GM12874 (cell line): Measurements from ENCODE around the gene DFFB.
A peak's percentile ranks its signal among the peaks of the same experiment; 100 is the strongest.

Experiments used
- TF ChIP-seq, protein P1 (sequence below): IDR thresholded peaks from 2 replicates; pipeline ENCODE4 v1.5.1; 2011; ENCODE audit warnings: low read depth, mild to moderate bottlenecking, control low read depth, low read length, moderate library complexity; ENCODE audit not compliant: insufficient read depth

Gene DFFB

GRCh38 chr1:3903141-3904005 lies 46.1 kb downstream of the DFFB start:
- TF ChIP-seq, protein P1, sequence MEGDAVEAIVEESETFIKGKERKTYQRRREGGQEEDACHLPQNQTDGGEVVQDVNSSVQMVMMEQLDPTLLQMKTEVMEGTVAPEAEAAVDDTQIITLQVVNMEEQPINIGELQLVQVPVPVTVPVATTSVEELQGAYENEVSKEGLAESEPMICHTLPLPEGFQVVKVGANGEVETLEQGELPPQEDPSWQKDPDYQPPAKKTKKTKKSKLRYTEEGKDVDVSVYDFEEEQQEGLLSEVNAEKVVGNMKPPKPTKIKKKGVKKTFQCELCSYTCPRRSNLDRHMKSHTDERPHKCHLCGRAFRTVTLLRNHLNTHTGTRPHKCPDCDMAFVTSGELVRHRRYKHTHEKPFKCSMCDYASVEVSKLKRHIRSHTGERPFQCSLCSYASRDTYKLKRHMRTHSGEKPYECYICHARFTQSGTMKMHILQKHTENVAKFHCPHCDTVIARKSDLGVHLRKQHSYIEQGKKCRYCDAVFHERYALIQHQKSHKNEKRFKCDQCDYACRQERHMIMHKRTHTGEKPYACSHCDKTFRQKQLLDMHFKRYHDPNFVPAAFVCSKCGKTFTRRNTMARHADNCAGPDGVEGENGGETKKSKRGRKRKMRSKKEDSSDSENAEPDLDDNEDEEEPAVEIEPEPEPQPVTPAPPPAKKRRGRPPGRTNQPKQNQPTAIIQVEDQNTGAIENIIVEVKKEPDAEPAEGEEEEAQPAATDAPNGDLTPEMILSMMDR, result no peak

DNA sequence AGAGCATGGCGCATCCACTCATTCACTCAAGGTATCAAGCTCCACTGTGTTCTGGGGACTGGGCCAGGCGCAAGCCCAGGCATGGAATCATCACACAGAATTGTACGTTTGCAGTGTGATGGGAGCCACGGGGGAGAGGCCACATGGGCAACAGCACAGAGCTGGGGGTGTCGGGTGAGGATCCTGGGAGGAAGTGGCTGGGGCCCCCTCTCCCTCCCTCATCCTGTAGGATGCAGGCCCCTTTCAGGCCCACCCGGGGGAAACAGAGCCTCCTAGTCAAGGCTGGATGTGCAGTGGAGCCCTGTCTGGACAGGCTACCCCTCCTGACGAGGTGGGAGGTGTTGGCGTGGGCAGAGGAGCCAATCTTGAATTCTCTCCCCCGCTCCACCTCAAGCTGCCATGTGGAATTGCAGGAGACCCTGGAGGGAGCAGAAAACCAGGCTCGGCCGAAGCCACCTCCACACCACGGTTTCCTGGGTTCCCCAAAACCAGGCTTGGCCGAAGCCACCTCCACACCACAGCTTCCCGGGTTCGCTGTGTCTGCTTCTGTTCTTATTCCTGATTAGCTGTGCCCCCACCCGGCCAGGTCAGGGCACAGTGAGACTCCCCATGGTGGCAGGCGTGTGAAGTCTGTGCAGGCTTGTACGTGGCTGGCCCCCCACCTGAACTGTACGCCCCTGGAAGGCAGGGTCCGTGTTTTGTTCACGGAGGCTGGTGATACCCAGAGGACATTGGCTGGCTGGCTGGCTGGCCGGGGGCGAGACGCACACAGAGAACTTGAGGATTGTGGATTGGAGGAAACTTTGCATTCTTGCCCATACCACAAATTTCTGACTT lies 46.9 kb downstream of the DFFB start:
- TF ChIP-seq, protein P1, result no peak

- TF ChIP-seq, protein P1, result no peak
These were observed 47.5 kb downstream of the DFFB start for GRCh38 chr1:3904843-3905185.

DNA sequence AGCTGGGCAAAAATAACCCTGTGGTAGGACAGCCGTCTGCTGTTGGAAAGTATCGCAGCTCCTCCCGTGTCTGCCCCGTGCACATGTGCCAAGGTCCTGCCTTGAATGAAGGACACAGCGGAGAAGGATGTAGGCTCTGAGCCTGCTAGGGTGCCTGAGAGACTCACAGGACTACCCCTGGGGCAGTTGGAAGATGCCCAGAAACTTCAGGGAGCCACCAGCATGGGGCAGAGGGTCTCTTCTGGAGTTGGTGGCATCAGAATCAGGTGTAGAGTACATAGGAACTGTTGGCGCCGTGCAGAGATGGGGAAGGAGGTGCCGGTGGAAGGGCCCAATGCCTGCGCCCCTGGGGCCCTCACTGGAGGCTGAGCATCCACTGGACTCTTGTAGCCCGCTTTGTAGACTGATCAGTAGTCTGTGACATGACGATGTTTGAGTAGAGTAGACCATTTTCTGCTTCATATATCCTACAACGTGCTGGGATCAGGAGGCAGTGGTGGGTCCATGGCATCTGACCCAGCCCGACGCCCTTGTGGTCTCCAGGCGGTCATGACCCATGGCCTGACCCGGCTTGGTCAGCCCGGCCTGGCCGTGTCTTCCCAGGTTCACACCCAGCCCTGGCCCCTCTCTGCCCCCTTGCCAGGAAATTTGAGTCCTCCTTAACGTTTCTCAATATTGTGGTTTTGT lies 48.1 kb downstream of the DFFB start:
- TF ChIP-seq, protein P1, result no peak

DNA sequence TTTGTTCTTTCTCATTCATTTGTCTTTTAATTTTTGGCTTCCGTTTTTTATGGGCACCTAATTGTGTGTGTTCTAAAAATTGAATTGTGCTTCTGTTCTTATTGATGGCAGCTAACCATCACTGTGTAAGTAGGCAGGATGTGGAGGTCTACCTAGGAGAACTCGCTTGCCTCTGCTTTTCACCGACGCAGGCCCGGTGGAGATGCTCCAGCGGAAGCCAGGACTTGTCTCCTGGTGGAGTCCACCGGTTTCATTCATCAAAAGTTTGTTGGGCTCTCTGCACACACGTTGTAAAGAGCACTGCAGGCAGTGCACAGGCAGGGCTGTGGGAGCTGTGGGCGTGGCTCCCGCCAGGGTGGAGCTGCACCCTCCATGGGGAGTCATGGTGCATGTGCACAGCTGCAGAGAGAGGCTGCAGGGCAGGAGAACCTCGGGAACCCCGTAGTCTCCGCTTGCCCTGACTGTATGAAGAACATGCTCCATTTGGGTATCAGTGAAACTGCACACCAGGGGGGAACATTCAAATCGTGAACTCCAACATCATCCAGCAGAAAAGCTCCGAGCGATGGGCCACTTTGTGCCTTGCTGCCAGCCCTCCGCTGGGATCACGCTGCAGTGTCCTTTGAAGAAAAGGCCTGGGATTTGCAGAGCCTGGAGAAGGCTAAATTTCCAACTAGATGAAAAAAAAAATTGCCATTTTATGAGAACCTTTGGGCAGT lies 48.8 kb downstream of the DFFB start:
- TF ChIP-seq, protein P1, result no peak

GRCh38 chr1:3906672-3907020 lies 49.4 kb downstream of the DFFB start:
- TF ChIP-seq, protein P1, result no peak

DNA sequence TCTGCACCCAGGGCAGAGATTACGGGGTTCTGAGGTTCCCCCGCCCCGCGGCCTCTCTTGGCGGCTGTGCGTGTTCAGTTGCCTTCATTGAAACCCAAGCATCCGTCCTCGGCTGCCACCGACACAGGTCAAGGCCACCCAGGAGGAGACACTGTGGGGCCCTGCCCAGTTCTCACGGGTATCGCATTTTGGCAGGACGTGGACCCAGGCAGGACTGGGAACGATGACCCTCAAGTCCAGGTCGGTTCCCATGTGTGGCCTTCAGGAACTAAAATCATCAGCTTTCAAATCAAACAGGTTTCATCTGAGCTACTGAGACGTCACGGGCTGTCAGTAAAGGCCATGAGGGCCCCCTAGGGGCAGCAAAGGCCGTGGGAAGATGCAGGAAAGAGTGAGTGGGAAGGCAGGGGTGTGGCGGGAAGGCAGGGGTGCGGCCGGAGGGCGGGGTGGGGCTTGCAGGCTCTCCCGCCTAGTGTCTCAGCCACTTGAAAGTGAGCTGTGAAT lies 49.8 kb downstream of the DFFB start:
- TF ChIP-seq, protein P1, result peak; percentile 19; the same call in 1 of the 2 replicates
